ENCODE data around the gene KLHL7. TPM values are rescaled to one million over a fixed set of nuclear protein-coding genes. Genes with fewer than 3 reads are reported as not detected.

The KLHL7 gene, protein sequence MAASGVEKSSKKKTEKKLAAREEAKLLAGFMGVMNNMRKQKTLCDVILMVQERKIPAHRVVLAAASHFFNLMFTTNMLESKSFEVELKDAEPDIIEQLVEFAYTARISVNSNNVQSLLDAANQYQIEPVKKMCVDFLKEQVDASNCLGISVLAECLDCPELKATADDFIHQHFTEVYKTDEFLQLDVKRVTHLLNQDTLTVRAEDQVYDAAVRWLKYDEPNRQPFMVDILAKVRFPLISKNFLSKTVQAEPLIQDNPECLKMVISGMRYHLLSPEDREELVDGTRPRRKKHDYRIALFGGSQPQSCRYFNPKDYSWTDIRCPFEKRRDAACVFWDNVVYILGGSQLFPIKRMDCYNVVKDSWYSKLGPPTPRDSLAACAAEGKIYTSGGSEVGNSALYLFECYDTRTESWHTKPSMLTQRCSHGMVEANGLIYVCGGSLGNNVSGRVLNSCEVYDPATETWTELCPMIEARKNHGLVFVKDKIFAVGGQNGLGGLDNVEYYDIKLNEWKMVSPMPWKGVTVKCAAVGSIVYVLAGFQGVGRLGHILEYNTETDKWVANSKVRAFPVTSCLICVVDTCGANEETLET
- 10 to 100 TPM; 12.5 to 55.9 (median 23.3) TPM for total RNA-seq
- polyA plus RNA-seq = 10 to 100 TPM in 1 of 3 donors, 1 to 10 TPM in 2; 8.4 to 21.7 (median 9.7) TPM
- long read RNA-seq, donor 1, full-length matches to known transcripts = 3 of 3 reads
- long read RNA-seq, donor 1, partial matches to known transcripts = 0 of 3 reads
- long read RNA-seq, donor 1, other reads (novel, unspliced or antisense) = 0 of 3 reads
- long read RNA-seq, donor 2, full-length matches to known transcripts = 6 of 6 reads
- long read RNA-seq, donor 2, partial matches to known transcripts = 0 of 6 reads
- long read RNA-seq, donor 2, other reads (novel, unspliced or antisense) = 0 of 6 reads
- long read RNA-seq, donor 3, full-length matches to known transcripts = 5 of 5 reads
- long read RNA-seq, donor 3, partial matches to known transcripts = 0 of 5 reads
- long read RNA-seq, donor 3, other reads (novel, unspliced or antisense) = 0 of 5 reads
- long read RNA-seq, donor 4 = 0 reads
- long read RNA-seq, donor 5, full-length matches to known transcripts = 9 of 9 reads
- long read RNA-seq, donor 5, partial matches to known transcripts = 0 of 9 reads
- long read RNA-seq, donor 5, other reads (novel, unspliced or antisense) = 0 of 9 reads
- long read RNA-seq, donor 6, full-length matches to known transcripts = 14 of 20 reads
- long read RNA-seq, donor 6, partial matches to known transcripts = 6 of 20 reads
- long read RNA-seq, donor 6, other reads (novel, unspliced or antisense) = 0 of 20 reads
- long read RNA-seq, donor 7, full-length matches to known transcripts = 10 of 10 reads
- long read RNA-seq, donor 7, partial matches to known transcripts = 0 of 10 reads
- long read RNA-seq, donor 7, other reads (novel, unspliced or antisense) = 0 of 10 reads
- long read RNA-seq, donor 8, full-length matches to known transcripts = 7 of 7 reads
- long read RNA-seq, donor 8, partial matches to known transcripts = 0 of 7 reads
- long read RNA-seq, donor 8, other reads (novel, unspliced or antisense) = 0 of 7 reads
- long read RNA-seq, donor 9, full-length matches to known transcripts = 8 of 8 reads
- long read RNA-seq, donor 9, partial matches to known transcripts = 0 of 8 reads
- long read RNA-seq, donor 9, other reads (novel, unspliced or antisense) = 0 of 8 reads
- long read RNA-seq, donor 10, full-length matches to known transcripts = 3 of 3 reads
- long read RNA-seq, donor 10, partial matches to known transcripts = 0 of 3 reads
- long read RNA-seq, donor 10, other reads (novel, unspliced or antisense) = 0 of 3 reads

DNA sequence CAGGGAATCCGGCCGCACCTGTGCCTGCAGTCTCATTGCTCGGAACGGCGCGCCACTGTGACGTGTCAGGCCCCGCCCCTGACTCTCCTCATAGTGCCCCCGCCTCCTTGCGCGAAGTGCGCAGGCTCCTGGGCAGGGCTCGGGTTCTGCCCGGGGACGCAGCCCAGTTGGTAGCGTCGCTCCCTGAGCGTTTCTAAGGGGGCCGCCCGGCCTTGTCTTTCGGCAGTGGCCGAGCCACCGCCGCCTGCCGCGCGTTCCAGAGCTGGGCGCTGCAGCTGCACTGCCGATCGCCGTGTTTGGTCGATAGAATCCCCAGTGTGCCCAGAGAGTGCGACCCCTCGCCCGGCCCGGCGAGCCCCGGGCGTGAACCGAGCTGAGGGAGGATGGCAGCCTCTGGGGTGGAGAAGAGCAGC, at the start of gene KLHL7:
Gene KLHL7, plus strand, starts transcription at position 142 of the 413 bp plus-strand sequence. Its CDS starts 242 bp downstream, at position 384.
- Histone ChIP-seq H3K27ac (peak within 1 kb of the TSS; percentile 86 to 94 (median 91)), H3K4me1 (peaks cover 10 to 48% (median 34%) of the 10 kb centered on the region in 4 donors), H3K4me3 (peak within 1 kb of the TSS; percentile 77 to 94 (median 87)), H3K9me3 (no peaks in the 10 kb centered on the region), H3K27me3 (no peaks in the 10 kb centered on the region), H3K36me3 (no peaks in the 10 kb centered on the region)
- peak in 2 of 4 donors; percentile 54 to 68 for TF ChIP-seq POLR2A (IDR thresholded peaks at IDR 0.05)
- TF ChIP-seq, protein P1, sequence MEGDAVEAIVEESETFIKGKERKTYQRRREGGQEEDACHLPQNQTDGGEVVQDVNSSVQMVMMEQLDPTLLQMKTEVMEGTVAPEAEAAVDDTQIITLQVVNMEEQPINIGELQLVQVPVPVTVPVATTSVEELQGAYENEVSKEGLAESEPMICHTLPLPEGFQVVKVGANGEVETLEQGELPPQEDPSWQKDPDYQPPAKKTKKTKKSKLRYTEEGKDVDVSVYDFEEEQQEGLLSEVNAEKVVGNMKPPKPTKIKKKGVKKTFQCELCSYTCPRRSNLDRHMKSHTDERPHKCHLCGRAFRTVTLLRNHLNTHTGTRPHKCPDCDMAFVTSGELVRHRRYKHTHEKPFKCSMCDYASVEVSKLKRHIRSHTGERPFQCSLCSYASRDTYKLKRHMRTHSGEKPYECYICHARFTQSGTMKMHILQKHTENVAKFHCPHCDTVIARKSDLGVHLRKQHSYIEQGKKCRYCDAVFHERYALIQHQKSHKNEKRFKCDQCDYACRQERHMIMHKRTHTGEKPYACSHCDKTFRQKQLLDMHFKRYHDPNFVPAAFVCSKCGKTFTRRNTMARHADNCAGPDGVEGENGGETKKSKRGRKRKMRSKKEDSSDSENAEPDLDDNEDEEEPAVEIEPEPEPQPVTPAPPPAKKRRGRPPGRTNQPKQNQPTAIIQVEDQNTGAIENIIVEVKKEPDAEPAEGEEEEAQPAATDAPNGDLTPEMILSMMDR (IDR thresholded peaks at IDR 0.05) = no peak
- TF ChIP-seq POLR2AphosphoS5 (IDR thresholded peaks at IDR 0.05) = peak; percentile 96 to 97 (median 96)
- no peak for TF ChIP-seq EP300 (IDR thresholded peaks at IDR 0.05)
- intact Hi-C loops (cut with DNase I; ENCODE audit: low total_unique reads) = no loop called here
- peak; percentile 98 to 99 for DNase-seq
- WGBS, 5 donors = 0 to 1% (median 0%) methylated on average over 14 to 40 of the region's 40 CpGs

DNA sequence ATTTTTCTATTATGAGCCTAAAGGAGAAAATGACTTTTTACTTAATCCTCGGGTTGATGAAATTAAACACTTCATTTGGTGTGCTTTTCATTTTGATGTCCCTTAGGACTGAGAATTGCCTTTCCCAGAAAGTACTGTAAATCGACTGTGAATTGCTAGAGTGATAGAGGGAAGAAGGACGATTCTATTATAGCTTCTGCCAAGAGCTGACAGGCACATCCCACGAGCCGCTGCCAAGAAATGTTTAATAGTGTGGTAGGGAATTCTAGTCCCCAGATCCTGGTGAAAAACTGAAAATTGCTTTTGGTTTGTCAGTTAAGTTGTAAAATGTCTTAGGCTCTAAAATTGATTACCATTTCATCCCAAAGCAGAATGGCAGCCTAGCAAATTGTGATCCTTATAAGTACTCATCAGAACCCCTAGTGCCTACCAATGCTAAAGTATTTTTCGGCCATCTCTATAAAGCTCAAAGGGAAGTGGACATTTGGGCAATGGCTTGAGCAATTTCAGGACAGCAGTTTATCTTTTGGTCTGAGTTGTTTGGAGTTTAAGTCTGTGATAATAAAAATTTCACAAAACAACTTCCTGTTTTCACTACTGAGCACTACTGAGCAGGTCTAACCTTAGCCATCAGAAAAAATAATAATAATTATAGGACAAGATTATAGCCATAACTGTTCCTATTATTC, 47.0 kb upstream of the KLHL7 start:
- DNase-seq = no peak
- Histone ChIP-seq H3K4me3 (no peak overlapping the region), H3K27ac (no peak overlapping the region), H3K36me3 (no peaks in the 10 kb centered on the region), H3K27me3 (no peaks in the 10 kb centered on the region), H3K9me3 (no peaks in the 10 kb centered on the region), H3K4me1 (no peaks in the 10 kb centered on the region)
- 60 to 74% (median 62%) methylated on average over 6 of the region's 6 CpGs for whole genome bisulfite sequencing, 5 donors
- TF ChIP-seq, protein P1 (IDR thresholded peaks at IDR 0.05) = no peak
- TF ChIP-seq EP300 (IDR thresholded peaks at IDR 0.05) (no peak), POLR2AphosphoS5 (IDR thresholded peaks at IDR 0.05) (no peak), POLR2A (IDR thresholded peaks at IDR 0.05) (no peak)
- intact Hi-C loops (cut with DNase I; ENCODE audit: low total_unique reads) = loop anchor here (10.0 kb wide), 1 partner anchor 234 kb away; the partner anchor contains the start of gene TOMM7

DNA sequence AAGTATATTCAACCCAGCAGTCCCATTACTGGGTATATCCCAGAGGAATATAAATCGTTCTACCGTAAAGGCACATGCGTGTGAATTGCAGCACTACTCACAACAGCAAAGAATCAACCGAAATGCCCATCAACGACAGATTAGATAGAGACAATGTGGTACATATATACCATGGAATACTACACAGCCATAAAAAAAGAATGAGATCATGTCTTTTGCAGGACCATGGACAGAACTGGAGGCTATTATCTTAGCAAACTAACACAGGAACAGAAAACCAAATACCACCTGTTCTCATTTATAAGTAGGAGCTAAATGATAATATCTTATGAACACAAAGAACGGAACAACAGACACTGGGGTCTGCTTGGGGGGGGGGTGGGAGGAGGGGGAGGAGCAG, 44.3 kb upstream of the KLHL7 start:
- TF ChIP-seq POLR2AphosphoS5 (IDR thresholded peaks at IDR 0.05) (no peak), EP300 (IDR thresholded peaks at IDR 0.05) (no peak), POLR2A (IDR thresholded peaks at IDR 0.05) (no peak)
- TF ChIP-seq, protein P1 (IDR thresholded peaks at IDR 0.05) = no peak
- Histone ChIP-seq H3K4me1 (no peaks in the 10 kb centered on the region), H3K9me3 (no peaks in the 10 kb centered on the region), H3K36me3 (no peaks in the 10 kb centered on the region), H3K4me3 (no peak overlapping the region), H3K27ac (no peak overlapping the region), H3K27me3 (no peaks in the 10 kb centered on the region)
- 76 to 96% (median 92%) methylated on average over 6 of the region's 6 CpGs for WGBS, 5 donors
- intact Hi-C loops (cut with DNase I; ENCODE audit: low total_unique reads) = loop anchor here (5.0 kb wide), 1 partner anchor 504 kb away; no protein-coding TSS in a partner anchor
- no peak for DNase-seq
